Measurements from ENCODE around the gene CROCC2.

CROCC2 gene

GRCh38 chr2:240876035-240876474 lies 30.1 kb upstream of the CROCC2 start:
- DNase-seq, result no peak

DNA sequence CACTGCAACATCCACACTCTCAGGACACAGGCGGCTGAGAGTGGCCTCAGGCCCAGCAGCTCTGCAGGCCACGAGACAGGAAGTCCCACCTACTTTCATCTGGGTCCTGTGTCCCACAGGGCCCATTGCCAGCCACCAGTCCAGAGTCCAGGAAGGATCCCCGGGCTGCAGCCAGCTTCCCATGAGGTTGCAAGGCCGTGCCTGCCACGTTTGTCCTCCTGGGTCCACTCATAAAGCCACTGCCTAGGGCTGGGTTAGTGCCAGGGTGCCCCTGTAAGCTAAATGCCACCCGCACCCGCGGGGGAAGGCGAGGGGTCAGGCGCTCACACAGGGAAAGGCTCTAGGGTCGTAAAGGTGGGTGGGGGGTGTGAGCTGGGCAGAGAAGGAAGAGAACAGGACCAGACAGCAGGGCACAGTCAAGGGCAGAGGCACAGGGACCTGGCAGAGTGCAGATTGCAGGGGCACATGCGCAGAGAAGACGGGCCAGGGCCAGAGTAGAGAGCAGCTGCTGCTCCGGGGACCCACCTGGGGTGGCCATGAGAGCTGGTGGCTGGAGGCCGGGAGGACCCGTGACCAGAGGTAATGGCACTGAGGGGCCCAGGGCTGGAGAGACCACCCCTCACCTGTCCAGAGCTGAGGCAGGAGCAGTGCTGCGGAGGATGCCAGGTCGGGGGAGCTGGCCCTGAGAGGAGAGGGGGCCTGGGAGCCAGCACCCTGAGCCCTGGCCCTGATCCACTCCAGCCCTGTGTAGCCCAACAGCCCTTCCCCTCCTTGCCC lies 29.5 kb upstream of the CROCC2 start:
- no peak for DNase-seq

GRCh38 chr2:240877460-240878340 lies 28.4 kb upstream of the CROCC2 start:
- no peak for DNase-seq

GRCh38 chr2:240878341-240878936 lies 27.7 kb upstream of the CROCC2 start:
- no peak for DNase-seq

- no peak for DNase-seq
These were observed 27.0 kb upstream of the CROCC2 start for GRCh38 chr2:240879105-240879504.

DNA sequence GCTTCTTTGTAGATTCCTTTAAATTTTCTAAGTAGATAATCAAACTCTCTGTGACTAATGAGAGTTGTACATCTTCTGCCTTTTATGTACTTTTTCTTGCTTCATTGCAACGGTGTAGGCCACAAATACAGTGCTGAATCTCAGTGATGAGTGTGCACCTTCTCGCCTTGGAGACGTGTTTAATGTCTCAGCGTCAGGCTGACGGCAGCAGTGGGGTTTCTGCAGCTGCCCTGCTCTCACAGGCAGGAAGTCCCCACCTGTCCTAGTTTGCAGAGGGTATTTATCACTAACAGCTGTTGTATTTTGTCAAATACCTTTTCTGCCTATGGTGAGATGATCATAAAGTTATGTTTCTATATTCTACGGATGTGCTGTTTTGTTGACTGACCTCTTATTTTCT lies 24.2 kb upstream of the CROCC2 start:
- DNase-seq, result no peak

DNA sequence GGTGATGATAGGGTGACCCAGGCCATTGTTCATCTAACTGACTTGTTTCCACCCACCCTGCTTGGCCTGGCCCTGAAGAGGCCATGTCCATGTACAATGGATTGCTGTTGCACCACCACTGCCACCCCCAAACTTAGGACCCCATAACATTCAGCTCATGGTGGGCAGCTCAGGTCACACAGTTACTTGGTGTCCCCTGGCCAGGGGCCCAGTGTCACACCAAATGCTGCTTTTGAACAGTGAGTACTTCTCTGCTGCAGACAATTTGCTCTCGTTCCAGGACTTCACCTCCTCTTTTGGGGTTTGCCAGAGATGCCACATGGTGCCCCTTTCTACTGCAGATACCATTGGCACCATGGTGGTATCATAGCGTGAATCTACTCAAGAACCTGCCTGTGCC lies 21.9 kb upstream of the CROCC2 start:
- no peak for DNase-seq

DNA sequence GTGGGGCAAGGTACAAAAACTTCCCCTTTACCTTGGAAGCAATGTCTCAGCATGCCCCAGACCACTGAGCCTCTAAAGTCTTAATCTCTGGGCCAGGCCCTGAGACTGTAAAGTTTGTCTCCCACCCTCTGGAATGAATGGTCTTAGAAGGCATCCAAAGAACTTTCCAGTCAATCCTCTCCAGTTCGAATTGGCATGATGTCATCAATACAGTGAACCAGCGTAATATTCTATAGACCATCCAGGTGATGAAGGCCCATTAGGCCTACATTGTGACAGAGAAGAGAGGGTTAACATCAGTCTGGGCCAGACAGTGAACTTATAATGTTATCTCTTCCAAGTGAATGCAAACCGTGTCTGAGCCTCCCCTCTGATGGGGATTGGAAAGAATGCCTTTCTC lies 21.4 kb upstream of the CROCC2 start:
- no peak for DNase-seq

GRCh38 chr2:240885566-240885965 lies 20.6 kb upstream of the CROCC2 start:
- DNase-seq, result no peak

- no peak for DNase-seq
These were observed 20.0 kb upstream of the CROCC2 start for GRCh38 chr2:240886023-240886565.

- DNase-seq, result no peak
These were observed 19.2 kb upstream of the CROCC2 start for GRCh38 chr2:240886678-240887609.

GRCh38 chr2:240887631-240888030 lies 18.5 kb upstream of the CROCC2 start:
- no peak for DNase-seq

GRCh38 chr2:240888130-240888889 lies 17.8 kb upstream of the CROCC2 start:
- no peak for DNase-seq

- DNase-seq, result no peak
These were observed 17.1 kb upstream of the CROCC2 start for GRCh38 chr2:240888890-240889573.

DNA sequence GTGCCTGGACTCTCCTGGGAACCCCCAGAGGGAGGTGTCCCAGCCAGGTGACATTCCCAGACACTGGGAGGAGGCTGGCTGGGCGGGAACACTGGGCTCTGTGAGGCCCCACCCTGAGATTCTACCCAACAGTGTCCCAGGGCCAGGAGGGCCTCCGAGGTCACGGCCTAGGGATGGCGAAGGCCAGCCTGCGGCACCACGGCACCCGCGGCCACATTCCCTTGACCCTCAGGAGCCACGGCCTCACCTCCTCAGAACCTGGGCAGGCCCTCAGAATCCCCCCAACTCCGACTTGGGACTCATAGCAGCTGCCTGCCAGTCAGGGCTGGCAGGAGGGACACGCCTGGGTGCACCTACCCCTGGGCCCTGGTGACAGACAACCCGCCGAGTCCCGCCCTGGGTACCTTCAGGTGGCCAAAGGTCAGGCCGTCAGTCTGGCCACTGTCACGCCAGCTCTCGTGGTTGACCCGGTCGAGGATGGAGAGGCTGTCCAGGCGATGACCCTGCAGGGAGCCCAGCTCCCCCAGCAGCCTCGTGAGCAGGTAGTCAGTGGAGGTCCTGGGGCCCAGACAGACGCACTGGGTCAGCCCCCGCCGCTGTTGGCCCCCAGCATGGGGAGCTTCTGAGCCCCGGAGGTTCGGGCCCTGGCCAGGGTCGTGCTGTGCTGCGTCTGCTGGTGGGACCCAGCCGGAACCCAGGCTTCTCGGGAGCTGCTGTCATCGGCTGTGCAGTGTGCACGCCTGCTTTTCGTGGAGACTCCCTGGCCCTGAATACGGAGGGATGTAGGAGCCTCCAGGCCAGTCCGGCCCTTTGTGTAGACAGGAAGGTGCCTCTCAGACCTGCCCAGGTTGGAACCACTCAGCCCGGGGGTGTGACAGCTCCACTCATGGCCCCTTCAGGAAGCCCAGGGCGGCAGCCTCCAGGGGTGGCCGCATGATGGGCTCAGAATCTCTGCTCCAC lies 16.3 kb upstream of the CROCC2 start:
- no peak for DNase-seq

DNA sequence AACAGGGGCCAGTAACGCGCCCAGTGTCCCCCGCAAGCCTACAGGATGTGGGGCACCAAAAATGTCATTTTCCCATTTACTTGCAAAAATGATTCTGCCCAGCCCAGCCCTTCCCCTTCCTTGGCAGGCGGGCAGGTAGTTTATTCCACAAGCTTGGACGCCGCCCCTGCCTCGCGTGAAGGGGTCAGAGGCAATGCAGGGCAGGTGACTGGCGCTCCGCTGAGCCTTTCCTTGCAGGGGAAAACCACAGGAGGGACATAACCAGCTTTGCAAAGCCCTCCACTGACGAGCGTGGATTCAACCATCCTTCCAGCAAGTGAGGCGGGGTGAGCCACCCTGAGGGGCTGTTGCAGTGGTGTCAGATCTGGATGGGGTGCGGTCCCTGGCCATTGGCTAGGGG lies 15.4 kb upstream of the CROCC2 start:
- DNase-seq, result no peak

- DNase-seq, result no peak
These were observed 14.4 kb upstream of the CROCC2 start for GRCh38 chr2:240891492-240892340.

DNA sequence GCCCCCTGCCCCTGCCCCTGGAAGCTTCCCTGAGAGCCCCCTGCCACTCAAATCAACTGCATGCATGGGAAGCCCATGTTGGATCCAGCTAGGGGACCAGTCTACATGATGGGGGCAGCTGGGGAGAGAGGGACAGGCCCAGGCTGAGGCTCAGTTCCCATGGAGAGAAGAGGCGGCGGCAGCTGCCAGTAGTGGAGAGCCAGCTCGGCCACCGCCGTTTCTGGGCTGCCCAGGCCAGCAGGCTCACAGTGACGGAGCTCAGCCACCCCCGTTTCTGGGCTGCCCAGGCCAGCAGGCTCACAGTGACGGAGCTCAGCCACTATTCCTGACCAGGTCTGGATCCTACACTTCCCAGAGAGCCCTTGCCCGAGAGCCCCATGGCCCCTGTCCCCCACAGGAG lies 13.8 kb upstream of the CROCC2 start:
- DNase-seq, result no peak

- no peak for DNase-seq
These were observed 13.2 kb upstream of the CROCC2 start for GRCh38 chr2:240892925-240893324.

Measured in NCI-H187 (cell line).